Ascending aorta (tissue), 2 donors: ENCODE data around the gene UBE2K. TPM values are rescaled to one million over a fixed set of nuclear protein-coding genes. Genes with fewer than 3 reads are reported as not detected.
"Not testable (repeated sequence)": the region's sequence is repeated elsewhere in the genome, so short reads cannot be mapped to it uniquely, and the experiment has no call there.

Experiments
- DNase-seq, 2 donors: peaks; one replicate each; pipeline ENCODE4 v3.0.0-alpha.2; 2019; ENCODE audit warnings: low spot score in 2 of 2
- H3K27ac ChIP-seq, 2 donors: fragments of 200-600 bp; sonication (generic); one replicate each; pipeline ENCODE4 v1.5.1; 2016 to 2017; ENCODE audit warnings: mild to moderate bottlenecking in 1 of 2
- H3K27me3 ChIP-seq: fragments of 200-600 bp; sonication (generic); one replicate; pipeline ENCODE4 v1.5.1; 2017
- H3K36me3 ChIP-seq, 2 donors: fragments of 200-600 bp; sonication (generic); one replicate each; pipeline ENCODE4 v1.5.1; 2016
- H3K4me1 ChIP-seq, 2 donors: fragments of 200-600 bp; sonication (generic); one replicate each; pipeline ENCODE4 v1.5.1; 2016 to 2017; ENCODE audit warnings: mild to moderate bottlenecking in 1 of 2
- H3K4me3 ChIP-seq, 2 donors: fragments of 200-600 bp; sonication (generic); one replicate each; pipeline ENCODE4 v1.5.1; 2016 to 2017; ENCODE audit warnings: mild to moderate bottlenecking in 1 of 2
- H3K9me3 ChIP-seq, 2 donors: fragments of 200-600 bp; sonication (generic); one replicate each; pipeline ENCODE4 v1.5.1; 2016
- CTCF ChIP-seq, 3 experiments: fragments of 200-600 bp in 2 of 3; fragments of 450-650 bp in 1 of 3; sonication (generic) in 2 of 3; IDR thresholded peaks; one replicate each; pipeline ENCODE4 v1.5.1; 2016 to 2019; ENCODE audit warnings: antibody characterized with exemption in 3 of 3, mild to moderate bottlenecking in 1 of 3, moderate library complexity in 1 of 3
- intact Hi-C: fragments of 100-400 bp; cut with DNase I; formaldehyde crosslinking; loops from one replicate; pipeline ENCODE4 v1.15.1; 2023
- total RNA-seq: library from RNA; depleted of rRNA; stranded (reverse); fragments of >200 nt; gene quantifications from one replicate; pipeline ENCODE4 v1.1.0, GENCODE V29; 2016

Gene UBE2K
- total RNA-seq, 1 donor from 2014 or later = 9.7 TPM

GRCh38 chr4:39699687-39700409 lies 1.9 kb downstream of the UBE2K start:
- H3K9me3 ChIP-seq = no peaks in the 10 kb centered on the region
- no peak overlapping the region for H3K27ac ChIP-seq
- no peak for DNase-seq
- peak overlapping the region; percentile 88 to 92 for H3K4me3 ChIP-seq
- intact Hi-C loops = loop anchor here (2.0 to 10.0 kb wide), 4 partner anchors 55 to 357 kb away; partner anchors contain the start of genes N4BP2 and UGDH
- no peaks in the 10 kb centered on the region for H3K36me3 ChIP-seq
- peaks cover 0 to 7% of the 10 kb centered on the region in 2 donors for H3K4me1 ChIP-seq
- H3K27me3 ChIP-seq = no peaks in the 10 kb centered on the region
- no peak for TF ChIP-seq CTCF (IDR thresholded peaks at IDR 0.05)

GRCh38 chr4:39700554-39700953 lies 2.6 kb downstream of the UBE2K start:
- Histone ChIP-seq H3K4me1 (peaks cover 0 to 7% of the 10 kb centered on the region in 2 donors), H3K4me3 (peak overlapping the region; percentile 88 to 92), H3K36me3 (no peaks in the 10 kb centered on the region), H3K9me3 (no peaks in the 10 kb centered on the region), H3K27ac (no peak overlapping the region), H3K27me3 (no peaks in the 10 kb centered on the region)
- no peak for DNase-seq
- intact Hi-C loops = no loop called here
- no peak for TF ChIP-seq CTCF (IDR thresholded peaks at IDR 0.05)

- Histone ChIP-seq H3K36me3 (no peaks in the 10 kb centered on the region), H3K4me3 (no peak overlapping the region), H3K27ac (no peak overlapping the region), H3K4me1 (peaks cover 0 to 16% of the 10 kb centered on the region in 2 donors), H3K27me3 (no peaks in the 10 kb centered on the region), H3K9me3 (no peaks in the 10 kb centered on the region)
- TF ChIP-seq CTCF (IDR thresholded peaks at IDR 0.05) = no peak
- no peak for DNase-seq
- intact Hi-C loops = no loop called here
Observed at GRCh38 chr4:39702716-39703115, 4.8 kb downstream of the UBE2K start.

GRCh38 chr4:39704789-39705188 lies 6.9 kb downstream of the UBE2K start:
- DNase-seq, H3K9me3 ChIP-seq, H3K36me3 ChIP-seq, H3K27ac ChIP-seq, H3K4me3 ChIP-seq, intact Hi-C loops, H3K27me3 ChIP-seq: not testable (repeated sequence)
- H3K4me1 ChIP-seq = peaks cover 0 to 19% of the 10 kb centered on the region in 2 donors

- Histone ChIP-seq H3K4me1 (peaks cover 0 to 18% of the 10 kb centered on the region in 2 donors), H3K36me3 (no peaks in the 10 kb centered on the region), H3K27ac (peak overlapping the region; percentile 61 to 75), H3K4me3 (no peak overlapping the region), H3K9me3 (no peaks in the 10 kb centered on the region), H3K27me3 (no peaks in the 10 kb centered on the region)
- intact Hi-C loops = no loop called here
- TF ChIP-seq CTCF (IDR thresholded peaks at IDR 0.05) = no peak
- DNase-seq = peak in 1 of 2 donors; percentile 79
Observed at GRCh38 chr4:39706334-39706733, 8.4 kb downstream of the UBE2K start.

GRCh38 chr4:39706741-39707511 lies 9.0 kb downstream of the UBE2K start:
- no peak for DNase-seq
- H3K4me1 ChIP-seq = peaks cover 0 to 18% of the 10 kb centered on the region in 2 donors
- H3K27me3 ChIP-seq = no peaks in the 10 kb centered on the region
- no peak for TF ChIP-seq CTCF (IDR thresholded peaks at IDR 0.05)
- peak overlapping the region; percentile 61 to 75 for H3K27ac ChIP-seq
- H3K9me3 ChIP-seq = no peaks in the 10 kb centered on the region
- H3K36me3 ChIP-seq = no peaks in the 10 kb centered on the region
- no peak overlapping the region for H3K4me3 ChIP-seq
- intact Hi-C loops = no loop called here
